ENCODE data around the gene SHROOM1.

DNA sequence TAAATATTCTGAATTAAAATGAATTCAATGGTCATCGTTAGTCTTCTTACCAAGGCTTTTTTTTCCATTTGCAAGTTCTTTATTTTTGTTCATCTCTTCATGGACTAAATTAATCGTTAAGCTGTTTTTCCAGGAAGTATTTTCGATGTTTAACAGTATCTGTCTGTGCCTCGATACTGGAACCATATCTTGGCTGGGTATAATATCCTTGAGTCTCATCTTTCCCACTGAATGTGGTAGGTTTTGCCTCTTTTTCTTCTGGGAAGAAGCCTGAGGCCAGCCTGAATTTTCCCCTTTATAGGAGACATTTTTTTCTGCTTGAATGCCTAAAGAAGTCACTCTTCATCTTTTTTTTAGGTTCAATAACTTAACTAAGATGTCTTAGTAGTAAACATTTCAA lies 49.4 kb downstream of the SHROOM1 start:
- TF ChIP-seq CTCF (conservative IDR thresholded peaks at IDR 0.05 in 1 of 2, IDR thresholded peaks at IDR 0.05 in 1 of 2; ENCODE audit: low read depth in 1 of 2, low read length in 2 of 2) (no peak), EZH2 (IDR thresholded peaks at IDR 0.05; ENCODE audit: low read length, missing control alignments) (no peak)
